Activated T-helper 1 cell treated with anti-CD3 and anti-CD28 coated beads, Interleukin-12 subunit alpha, Interleukin-12 subunit beta, Interleukin-2, Interleukin-4 antibody, amounts not matched to agents 30 ng/mL and 10 ng/mL and 1 ng/mL, durations not matched to agents 14 hours and 24 hours and 36 hours (primary cell): ENCODE data around the gene NDUFB4. TPM values are rescaled to one million over a fixed set of nuclear protein-coding genes. Genes with fewer than 3 reads are reported as not detected.
"Not testable (repeated sequence)": the region's sequence is repeated elsewhere in the genome, so short reads cannot be mapped to it uniquely, and the experiment has no call there.

Experiments
- DNase-seq: peaks from one replicate; pipeline ENCODE4 v3.0.0; 2021; ENCODE audit warnings: low spot score
- H3K27ac Mint-ChIP-seq: one replicate; pipeline ENCODE4 v1.8.0; 2021; ENCODE audit warnings: mild to moderate bottlenecking, mixed read lengths
- H3K27me3 Mint-ChIP-seq: one replicate; pipeline ENCODE4 v1.8.0; 2022; ENCODE audit warnings: mild to moderate bottlenecking, moderate library complexity, mixed read lengths; ENCODE audit not compliant: insufficient read depth
- H3K36me3 Mint-ChIP-seq: one replicate; pipeline ENCODE4 v1.8.0; 2021; ENCODE audit warnings: low read depth, mixed read lengths
- H3K4me1 Mint-ChIP-seq: one replicate; pipeline ENCODE4 v1.8.0; 2021; ENCODE audit warnings: low read depth, mixed read lengths
- H3K4me3 Mint-ChIP-seq: one replicate; pipeline ENCODE4 v1.8.0; 2021; ENCODE audit warnings: mild to moderate bottlenecking, moderate library complexity, mixed read lengths
- H3K9me3 Mint-ChIP-seq: one replicate; pipeline ENCODE4 v1.8.0; 2021; ENCODE audit warnings: mixed read lengths
- intact Hi-C: fragments of 100-400 bp; cut with micrococcal nuclease; formaldehyde crosslinking; loops from one replicate; pipeline ENCODE4 v1.15.1; 2024
- total RNA-seq: library from RNA; stranded (reverse); gene quantifications from 2 replicates; pipeline ENCODE4 v1.2.3, GENCODE V29; 2022

NDUFB4 gene
- total RNA-seq, 1 donor from 2014 or later, result 108 TPM

GRCh38 chr3:120597445-120598049, 1.4 kb downstream of the NDUFB4 start:
- Mint-ChIP-seq H3K27me3 (no peaks in the 10 kb centered on the region), H3K4me3 (no peak overlapping the region), H3K9me3 (no peaks in the 10 kb centered on the region), H3K27ac (no peak overlapping the region), H3K36me3 (peaks cover 20% of the 10 kb centered on the region), H3K4me1 (peaks cover 17% of the 10 kb centered on the region)
- intact Hi-C loops, result loop anchor here (2.0 kb wide), 1 partner anchor 249 kb away; the partner anchor contains the start of gene LRRC58
- DNase-seq, result no peak

DNA sequence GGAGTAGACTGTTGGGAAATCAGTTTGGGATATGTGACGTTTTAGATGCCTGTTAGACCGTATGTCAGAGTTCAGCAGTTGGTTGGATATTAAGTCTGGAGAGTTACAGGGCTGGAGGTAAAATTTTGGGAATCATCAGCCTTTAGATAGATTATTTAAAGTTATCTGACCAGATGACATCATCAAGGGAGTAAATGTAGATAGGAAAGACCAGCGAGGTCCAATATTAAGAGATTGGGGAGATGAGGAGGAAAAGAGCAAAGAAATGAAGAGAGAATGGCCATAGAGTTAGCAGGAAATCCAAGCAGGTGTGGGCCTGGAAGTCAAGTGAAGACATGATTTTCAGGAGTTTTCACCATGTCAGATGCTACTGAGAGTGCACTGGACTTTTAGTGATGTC, 3.1 kb downstream of the NDUFB4 start:
- no peak for DNase-seq
- no peaks in the 10 kb centered on the region for H3K27me3 Mint-ChIP-seq
- H3K36me3 Mint-ChIP-seq, result peaks cover 28% of the 10 kb centered on the region
- intact Hi-C loops, result no loop called here
- no peak overlapping the region for H3K4me3 Mint-ChIP-seq
- peaks cover 17% of the 10 kb centered on the region for H3K4me1 Mint-ChIP-seq
- H3K27ac Mint-ChIP-seq, result no peak overlapping the region
- H3K9me3 Mint-ChIP-seq, result no peaks in the 10 kb centered on the region

- Mint-ChIP-seq H3K27ac (no peak overlapping the region), H3K4me1 (peaks cover 5% of the 10 kb centered on the region), H3K9me3 (no peaks in the 10 kb centered on the region), H3K27me3 (no peaks in the 10 kb centered on the region), H3K36me3 (peaks cover 28% of the 10 kb centered on the region), H3K4me3 (no peak overlapping the region)
- intact Hi-C loops, result no loop called here
- no peak for DNase-seq
Measured at GRCh38 chr3:120601554-120601953, 5.4 kb downstream of the NDUFB4 start.

- Mint-ChIP-seq H3K36me3 (peaks cover 26% of the 10 kb centered on the region), H3K27ac (peak overlapping the region; percentile 31), H3K4me1 (peaks cover 5% of the 10 kb centered on the region), H3K27me3 (peaks cover 3% of the 10 kb centered on the region), H3K4me3 (no peak overlapping the region), H3K9me3 (no peaks in the 10 kb centered on the region)
- intact Hi-C loops, result no loop called here
- DNase-seq, result no peak
Measured at GRCh38 chr3:120602682-120603081, 6.5 kb downstream of the NDUFB4 start.

- no peak for DNase-seq
- Mint-ChIP-seq H3K27ac (no peak overlapping the region), H3K4me3 (no peak overlapping the region), H3K9me3 (no peaks in the 10 kb centered on the region), H3K4me1 (peaks cover 5% of the 10 kb centered on the region), H3K36me3 (peaks cover 26% of the 10 kb centered on the region), H3K27me3 (peaks cover 6% of the 10 kb centered on the region)
- intact Hi-C loops, result no loop called here
Measured at GRCh38 chr3:120604382-120604781, 8.2 kb downstream of the NDUFB4 start.

DNA sequence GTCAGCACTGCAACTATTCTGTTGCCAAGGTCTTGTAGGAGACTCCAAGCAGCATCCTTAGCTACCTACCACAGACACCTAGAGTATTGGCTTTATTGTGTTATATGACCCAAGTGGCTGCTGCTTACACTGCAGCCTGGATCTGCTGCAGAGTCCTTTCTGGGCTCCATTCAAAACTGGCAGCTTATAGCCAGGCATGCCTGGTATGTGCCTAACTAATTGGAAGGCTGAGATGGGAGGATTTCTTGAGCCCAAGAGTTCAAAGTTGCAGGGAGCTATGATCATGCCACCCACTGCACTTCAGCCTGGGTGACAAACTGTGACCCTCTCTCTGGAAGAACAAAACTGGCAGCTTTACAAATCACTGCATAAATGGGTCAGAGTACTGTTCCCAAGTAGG, 8.6 kb downstream of the NDUFB4 start:
- Mint-ChIP-seq H3K36me3 (peaks cover 26% of the 10 kb centered on the region), H3K4me1 (peaks cover 5% of the 10 kb centered on the region), H3K4me3 (no peak overlapping the region), H3K27me3 (peaks cover 6% of the 10 kb centered on the region), H3K27ac (no peak overlapping the region), H3K9me3 (no peaks in the 10 kb centered on the region)
- intact Hi-C loops, result no loop called here
- no peak for DNase-seq

DNA sequence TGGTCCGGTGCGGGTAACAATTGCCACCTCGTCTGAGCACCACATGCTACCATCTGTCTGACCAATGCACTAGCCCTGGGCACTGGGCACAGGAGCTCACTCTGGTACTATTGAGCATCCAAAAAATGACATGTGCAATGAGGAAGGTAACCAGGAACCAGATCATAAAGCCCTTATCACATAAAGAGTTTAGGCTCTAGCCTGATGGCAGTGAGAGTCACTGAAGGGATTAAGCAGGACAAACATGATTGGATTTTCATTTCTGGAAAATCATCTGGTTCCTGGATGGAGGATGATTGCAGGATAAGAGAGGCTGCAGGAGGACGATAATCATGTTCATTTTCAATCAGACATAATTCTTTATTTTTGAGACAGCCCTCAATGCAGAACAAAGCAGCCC, 12.4 kb downstream of the NDUFB4 start:
- H3K4me1 Mint-ChIP-seq, result no peaks in the 10 kb centered on the region
- no peak overlapping the region for H3K4me3 Mint-ChIP-seq
- intact Hi-C loops, result no loop called here
- H3K9me3 Mint-ChIP-seq, result no peaks in the 10 kb centered on the region
- H3K27ac Mint-ChIP-seq, result no peak overlapping the region
- no peak for DNase-seq
- no peaks in the 10 kb centered on the region for H3K36me3 Mint-ChIP-seq
- peaks cover 6% of the 10 kb centered on the region for H3K27me3 Mint-ChIP-seq

DNA sequence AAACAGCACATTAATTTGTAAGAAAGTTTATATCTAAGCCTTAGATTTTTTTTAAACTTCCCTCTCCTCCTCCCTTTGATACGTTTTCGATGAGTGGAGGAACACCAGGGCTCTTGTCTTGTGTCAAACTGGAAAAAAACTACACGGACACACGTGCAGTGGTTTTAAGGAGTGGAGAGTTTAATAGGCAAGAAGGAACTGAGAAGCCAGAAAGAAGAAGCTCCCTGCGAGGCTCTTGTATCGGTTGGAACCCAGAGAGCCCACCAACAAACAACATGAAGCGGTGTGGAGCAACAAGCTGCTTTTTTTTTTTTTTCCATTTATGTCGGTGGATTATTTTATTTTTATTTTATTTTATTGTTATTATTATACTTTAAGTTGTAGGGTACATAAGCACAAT, 18.6 kb downstream of the NDUFB4 start:
- H3K27ac Mint-ChIP-seq, result no peak overlapping the region
- H3K4me1 Mint-ChIP-seq, result no peaks in the 10 kb centered on the region
- no peaks in the 10 kb centered on the region for H3K36me3 Mint-ChIP-seq
- intact Hi-C loops, result no loop called here
- no peaks in the 10 kb centered on the region for H3K9me3 Mint-ChIP-seq
- no peak overlapping the region for H3K4me3 Mint-ChIP-seq
- DNase-seq, result no peak
- H3K27me3 Mint-ChIP-seq, result no peaks in the 10 kb centered on the region

DNA sequence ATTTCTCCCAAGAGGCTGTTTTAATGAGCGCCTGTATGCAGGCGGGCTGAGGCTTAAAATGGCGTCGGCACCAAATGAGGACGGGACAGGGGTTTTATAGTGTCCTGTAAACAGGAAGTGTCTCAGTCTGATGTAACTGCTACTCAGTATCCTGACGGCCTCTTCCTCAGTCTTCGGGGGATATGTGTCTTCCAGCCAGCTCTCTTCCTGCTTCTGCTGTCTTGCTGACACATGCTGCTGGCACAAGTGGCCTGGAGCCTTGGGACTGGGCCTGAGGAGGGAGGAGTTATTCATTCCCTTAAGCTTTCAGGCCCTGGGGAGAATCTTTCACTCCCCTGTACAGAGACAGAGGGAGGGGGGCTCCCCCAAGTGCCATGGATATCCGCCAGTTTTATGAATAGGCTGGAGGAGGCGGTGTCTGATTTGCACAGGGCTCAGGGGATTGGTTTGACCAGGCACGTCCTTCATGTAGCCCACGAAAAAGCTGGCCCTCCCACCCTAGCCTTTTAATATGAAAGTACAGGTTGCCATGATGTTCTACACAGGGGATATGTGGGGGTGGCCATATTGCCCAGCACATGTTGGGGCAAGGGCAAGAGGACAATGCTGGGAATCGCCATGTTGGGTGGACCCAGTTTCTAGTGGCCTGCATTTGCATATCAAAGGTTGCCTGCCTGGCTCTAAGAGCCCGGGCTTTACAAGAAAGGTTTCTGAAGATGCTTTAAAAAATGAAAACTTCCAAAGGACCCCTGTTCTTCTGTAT, 19.9 kb downstream of the NDUFB4 start:
- H3K9me3 Mint-ChIP-seq, result no peaks in the 10 kb centered on the region
- H3K27ac Mint-ChIP-seq, result no peak overlapping the region
- H3K4me1 Mint-ChIP-seq, result no peaks in the 10 kb centered on the region
- H3K27me3 Mint-ChIP-seq, result no peaks in the 10 kb centered on the region
- DNase-seq, result no peak
- intact Hi-C loops, result no loop called here
- no peak overlapping the region for H3K4me3 Mint-ChIP-seq
- H3K36me3 Mint-ChIP-seq, result no peaks in the 10 kb centered on the region

- H3K9me3 Mint-ChIP-seq, intact Hi-C loops, H3K4me3 Mint-ChIP-seq, DNase-seq, H3K4me1 Mint-ChIP-seq, H3K36me3 Mint-ChIP-seq, H3K27me3 Mint-ChIP-seq, H3K27ac Mint-ChIP-seq: not testable (repeated sequence)
Measured at GRCh38 chr3:120616745-120617144, 20.6 kb downstream of the NDUFB4 start.

GRCh38 chr3:120622457-120622856, 26.3 kb downstream of the NDUFB4 start:
- H3K9me3 Mint-ChIP-seq, result peaks cover 14% of the 10 kb centered on the region
- DNase-seq, result no peak
- intact Hi-C loops, result no loop called here
- no peak overlapping the region for H3K4me3 Mint-ChIP-seq
- no peaks in the 10 kb centered on the region for H3K4me1 Mint-ChIP-seq
- H3K36me3 Mint-ChIP-seq, result no peaks in the 10 kb centered on the region
- H3K27me3 Mint-ChIP-seq, result no peaks in the 10 kb centered on the region
- H3K27ac Mint-ChIP-seq, result no peak overlapping the region

GRCh38 chr3:120622870-120623726, 27.0 kb downstream of the NDUFB4 start:
- Mint-ChIP-seq H3K27me3 (no peaks in the 10 kb centered on the region), H3K36me3 (no peaks in the 10 kb centered on the region), H3K4me3 (no peak overlapping the region), H3K27ac (no peak overlapping the region), H3K9me3 (peaks cover 14% of the 10 kb centered on the region), H3K4me1 (no peaks in the 10 kb centered on the region)
- intact Hi-C loops, result no loop called here
- no peak for DNase-seq

- Mint-ChIP-seq H3K4me1 (no peaks in the 10 kb centered on the region), H3K36me3 (no peaks in the 10 kb centered on the region), H3K9me3 (peaks cover 14% of the 10 kb centered on the region), H3K4me3 (no peak overlapping the region), H3K27me3 (no peaks in the 10 kb centered on the region), H3K27ac (no peak overlapping the region)
- no peak for DNase-seq
- intact Hi-C loops, result no loop called here
Measured at GRCh38 chr3:120623727-120624093, 27.6 kb downstream of the NDUFB4 start.
